Neuronal stem cell (in vitro differentiated cells): ENCODE data around the gene JAK1.
"Not testable (repeated sequence)": the region's sequence is repeated elsewhere in the genome, so short reads cannot be mapped to it uniquely, and the experiment has no call there.

Source experiments
- DNase-seq: peaks from one replicate; pipeline ENCODE4 v3.0.0-alpha.2; 2013; ENCODE audit warnings: low spot score
- H2AFZ ChIP-seq: one replicate; pipeline ENCODE4 v1.6.1; 2013; ENCODE audit warnings: mild to moderate bottlenecking, low read length, inconsistent platforms
- H2AK5ac ChIP-seq: 2 replicates; pipeline ENCODE4 v1.6.1; 2013; ENCODE audit warnings: low read depth, mild to moderate bottlenecking, inconsistent platforms, low read length, moderate library complexity, mixed read lengths
- H2BK120ac ChIP-seq: 2 replicates; pipeline ENCODE4 v1.6.1; 2013; ENCODE audit warnings: low read depth, mild to moderate bottlenecking, inconsistent platforms, low read length, moderate library complexity, mixed read lengths
- H2BK12ac ChIP-seq: one replicate; pipeline ENCODE4 v1.6.1; 2013; ENCODE audit warnings: low read length, inconsistent platforms
- H2BK15ac ChIP-seq: 2 replicates; pipeline ENCODE4 v1.6.1; 2013; ENCODE audit warnings: mild to moderate bottlenecking, low read length, inconsistent platforms, mixed read lengths
- H2BK5ac ChIP-seq: one replicate; pipeline ENCODE4 v1.6.1; 2013; ENCODE audit warnings: inconsistent platforms, mild to moderate bottlenecking, low read length, moderate library complexity
- H3K14ac ChIP-seq: one replicate; pipeline ENCODE4 v1.6.1; 2013; ENCODE audit warnings: low read length, inconsistent platforms
- H3K18ac ChIP-seq: 2 replicates; pipeline ENCODE4 v1.6.1; 2013; ENCODE audit warnings: low read length, inconsistent platforms
- H3K23ac ChIP-seq: 2 replicates; pipeline ENCODE4 v1.6.1; 2013; ENCODE audit warnings: low read depth, mild to moderate bottlenecking, mixed read lengths, low read length, inconsistent platforms; ENCODE audit not compliant: poor library complexity
- H3K27ac ChIP-seq: replicated peaks from 3 replicates; pipeline ENCODE4 v1.5.1; 2013; ENCODE audit warnings: low read length, inconsistent platforms
- H3K27me3 ChIP-seq, 3 experiments: 2 replicates each; pipeline ENCODE4 v1.6.1; 2013; ENCODE audit warnings: low read length in 3 of 3, mild to moderate bottlenecking in 2 of 3, inconsistent platforms in 1 of 3, low read depth in 1 of 3, mixed read lengths in 1 of 3, moderate library complexity in 1 of 3; ENCODE audit not compliant: control insufficient read depth in 3 of 3, insufficient read depth in 3 of 3
- H3K36me3 ChIP-seq, 2 donors: replicated peaks in 1 of 2; 2 replicates each; pipeline ENCODE4 v1.6.1; 2013; ENCODE audit warnings: low read length in 2 of 2; ENCODE audit not compliant: control insufficient read depth in 2 of 2, insufficient read depth in 2 of 2
- H3K4ac ChIP-seq: 2 replicates; pipeline ENCODE4 v1.6.1; 2013; ENCODE audit warnings: inconsistent platforms, mild to moderate bottlenecking, low read length, moderate library complexity
- H3K4me1 ChIP-seq, 2 donors: 1 replicate in 1 of 2; 2 replicates in 1 of 2; pipeline ENCODE4 v1.6.1; 2013; ENCODE audit warnings: low read length in 2 of 2, low read depth in 1 of 2; ENCODE audit not compliant: control insufficient read depth in 2 of 2, insufficient read depth in 1 of 2
- H3K4me2 ChIP-seq: one replicate; pipeline ENCODE4 v1.6.1; 2013; ENCODE audit warnings: mild to moderate bottlenecking, low read length, inconsistent platforms; ENCODE audit not compliant: insufficient read depth, poor library complexity, severe bottlenecking
- H3K4me3 ChIP-seq, 2 donors: 2 replicates each; pipeline ENCODE4 v1.5.1; 2013; ENCODE audit warnings: low read length in 2 of 2, mild to moderate bottlenecking in 2 of 2, inconsistent platforms in 1 of 2, moderate library complexity in 1 of 2
- H3K79me1 ChIP-seq: one replicate; pipeline ENCODE4 v1.6.1; 2013; ENCODE audit warnings: low read depth, mild to moderate bottlenecking, inconsistent platforms, low read length, moderate library complexity
- H3K9ac ChIP-seq: one replicate; pipeline ENCODE4 v1.6.1; 2013; ENCODE audit warnings: mild to moderate bottlenecking, low read depth, low read length, inconsistent platforms; ENCODE audit not compliant: poor library complexity
- H3K9me3 ChIP-seq, 2 donors: replicated peaks in 1 of 2; 2 replicates each; pipeline versions ENCODE3 to v1.6.1; 2013; ENCODE audit warnings: low read length in 2 of 2, mild to moderate bottlenecking in 2 of 2, inconsistent platforms in 1 of 2, low read depth in 1 of 2, mixed read lengths in 1 of 2, moderate library complexity in 1 of 2; ENCODE audit not compliant: control insufficient read depth in 2 of 2, insufficient read depth in 1 of 2
- H4K8ac ChIP-seq: one replicate; pipeline ENCODE4 v1.6.1; 2013; ENCODE audit warnings: low read depth, mild to moderate bottlenecking, inconsistent platforms, low read length, moderate library complexity
- H4K91ac ChIP-seq: one replicate; pipeline ENCODE4 v1.6.1; 2013; ENCODE audit warnings: low read length, low read depth, mild to moderate bottlenecking, inconsistent platforms; ENCODE audit not compliant: poor library complexity
- WGBS, 2 donors: extraction: QIAGEN DNeasy Blood & Tissue Kit; methylation state at CpG; one replicate each; pipeline ENCODE4 v1.1.7; 2013; ENCODE audit warnings: missing lambda C conversion rate in 2 of 2, mixed read lengths in 1 of 2; ENCODE audit not compliant: insufficient read length in 2 of 2, insufficient replicate concordance in 1 of 2; ENCODE audit errors: extremely low coverage in 2 of 2; 5-methylcytosine and 5-hydroxymethylcytosine counted together

The JAK1 gene

GRCh38 chr1:64920941-64921589 lies 45.3 kb downstream of the JAK1 start:
- no peak overlapping the region for H4K91ac ChIP-seq
- H3K14ac ChIP-seq = no peak overlapping the region
- no peaks in the 10 kb centered on the region for H3K36me3 ChIP-seq
- no peak overlapping the region for H2AFZ ChIP-seq
- H2BK15ac ChIP-seq = no peak overlapping the region
- H3K4me2 ChIP-seq = no peak overlapping the region
- no peak overlapping the region for H2AK5ac ChIP-seq
- H2BK120ac ChIP-seq = no peak overlapping the region
- no peak overlapping the region for H2BK5ac ChIP-seq
- no peak overlapping the region for H3K4me3 ChIP-seq
- peaks cover 0 to 6% of the 10 kb centered on the region in 2 donors for H3K9me3 ChIP-seq
- no CpG with 5 or more reads among the region's 3 CpGs for WGBS, 2 donors
- no peak overlapping the region for H3K23ac ChIP-seq
- no peak overlapping the region for H3K4ac ChIP-seq
- H2BK12ac ChIP-seq = no peak overlapping the region
- H3K9ac ChIP-seq = no peak overlapping the region
- H3K4me1 ChIP-seq = no peaks in the 10 kb centered on the region
- no peaks in the 10 kb centered on the region for H3K79me1 ChIP-seq
- H3K27ac ChIP-seq = no peak overlapping the region
- no peak for DNase-seq
- no peak overlapping the region for H3K18ac ChIP-seq
- H4K8ac ChIP-seq = no peak overlapping the region
- H3K27me3 ChIP-seq = no peaks in the 10 kb centered on the region

DNA sequence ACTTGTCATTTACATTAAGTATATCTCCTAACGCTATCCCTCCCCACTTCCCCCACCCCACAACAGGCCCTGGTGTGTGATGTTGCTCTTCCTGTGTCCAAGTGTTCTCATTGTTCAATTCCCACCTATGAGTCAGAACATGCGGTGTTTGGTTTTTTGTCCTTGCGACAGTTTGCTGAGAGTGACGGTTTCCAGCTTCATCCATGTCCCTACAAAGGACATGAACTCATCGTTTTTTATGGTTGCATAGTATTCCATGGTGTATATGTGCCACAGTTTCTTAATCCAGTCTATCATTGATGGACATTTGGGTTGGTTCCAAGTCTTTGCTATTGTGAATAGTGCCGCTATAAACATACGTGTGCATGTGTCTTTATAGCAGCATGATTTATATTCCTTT lies 47.2 kb downstream of the JAK1 start:
- not testable (repeated sequence) for H3K9ac ChIP-seq, H3K9me3 ChIP-seq, H3K14ac ChIP-seq, H2BK5ac ChIP-seq, H3K4ac ChIP-seq, H3K23ac ChIP-seq, H3K4me1 ChIP-seq, H4K91ac ChIP-seq, H2BK12ac ChIP-seq, H2AFZ ChIP-seq, H3K4me3 ChIP-seq, H3K4me2 ChIP-seq, H3K79me1 ChIP-seq, H3K27me3 ChIP-seq, H2BK15ac ChIP-seq, H4K8ac ChIP-seq, H2AK5ac ChIP-seq, H3K36me3 ChIP-seq, DNase-seq, H3K27ac ChIP-seq, H2BK120ac ChIP-seq, H3K18ac ChIP-seq
- no CpG with 5 or more reads among the region's 7 CpGs for WGBS, 2 donors

DNA sequence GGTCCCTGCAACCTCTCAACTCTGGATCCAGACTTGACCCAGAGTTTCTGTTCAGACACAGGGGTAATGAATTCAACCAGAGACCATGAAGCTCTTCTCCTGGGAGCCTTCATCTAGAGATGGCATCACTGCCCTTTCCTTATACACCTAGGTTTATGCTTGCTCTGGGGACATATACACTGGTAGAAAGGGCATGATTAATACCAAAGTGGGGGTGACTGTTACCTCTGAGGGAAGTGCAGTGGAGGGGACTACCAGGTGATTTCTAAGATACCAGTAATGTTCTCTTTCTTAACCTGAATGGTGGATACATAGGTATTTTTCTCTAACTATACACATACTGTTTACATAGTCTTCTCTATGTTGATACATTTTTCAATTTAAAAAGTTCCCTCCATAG lies 48.4 kb downstream of the JAK1 start:
- DNase-seq = no peak
- Histone ChIP-seq H2AK5ac (no peak overlapping the region), H3K36me3 (no peaks in the 10 kb centered on the region), H2BK12ac (no peak overlapping the region), H4K8ac (no peak overlapping the region), H3K9ac (no peak overlapping the region), H3K18ac (no peak overlapping the region), H3K9me3 (peaks cover 0 to 6% of the 10 kb centered on the region in 2 donors), H3K4ac (no peak overlapping the region), H3K27ac (no peak overlapping the region), H4K91ac (no peak overlapping the region), H3K4me2 (no peak overlapping the region), H3K4me1 (no peaks in the 10 kb centered on the region), H3K4me3 (no peak overlapping the region), H3K14ac (no peak overlapping the region), H2BK120ac (no peak overlapping the region), H2AFZ (no peak overlapping the region), H3K23ac (no peak overlapping the region), H3K27me3 (no peaks in the 10 kb centered on the region), H2BK15ac (no peak overlapping the region), H2BK5ac (no peak overlapping the region), H3K79me1 (no peaks in the 10 kb centered on the region)

DNA sequence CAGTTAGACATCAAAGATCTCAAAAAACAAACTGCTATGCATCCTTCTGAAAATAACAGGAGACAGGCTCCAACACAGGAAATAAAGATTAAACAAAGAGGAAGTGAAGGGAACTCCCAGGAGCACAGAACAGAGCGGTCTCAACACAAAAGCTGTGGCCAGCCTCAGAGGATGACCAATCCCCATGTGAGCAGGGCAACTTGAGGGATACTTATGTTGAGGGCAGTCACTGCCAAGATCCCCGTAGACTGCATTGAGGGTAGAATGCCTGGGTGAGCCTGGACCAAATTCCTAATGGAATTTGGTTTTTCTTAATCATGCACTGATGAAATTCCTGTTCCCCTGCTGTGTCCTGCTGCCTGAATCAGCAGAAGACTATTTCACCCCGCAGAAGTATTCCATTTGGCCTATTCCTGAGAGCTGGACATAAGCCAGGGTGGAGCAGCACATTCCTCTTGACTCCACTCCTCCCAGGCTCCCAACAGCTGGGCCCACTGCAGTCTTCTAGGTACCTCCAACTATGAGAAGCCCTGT lies 49.0 kb downstream of the JAK1 start:
- Histone ChIP-seq H3K14ac (no peak overlapping the region), H3K36me3 (no peaks in the 10 kb centered on the region), H3K23ac (no peak overlapping the region), H2BK15ac (no peak overlapping the region), H2AFZ (no peak overlapping the region), H3K4me1 (no peaks in the 10 kb centered on the region), H4K91ac (no peak overlapping the region), H2BK120ac (no peak overlapping the region), H4K8ac (no peak overlapping the region), H3K9ac (no peak overlapping the region), H3K9me3 (peaks cover 0 to 6% of the 10 kb centered on the region in 2 donors), H3K79me1 (no peaks in the 10 kb centered on the region), H3K4me3 (no peak overlapping the region), H2AK5ac (no peak overlapping the region), H3K27ac (no peak overlapping the region), H3K27me3 (no peaks in the 10 kb centered on the region), H3K18ac (no peak overlapping the region), H2BK5ac (no peak overlapping the region), H3K4ac (no peak overlapping the region), H3K4me2 (no peak overlapping the region), H2BK12ac (no peak overlapping the region)
- no peak for DNase-seq
- WGBS, 2 donors = no CpG with 5 or more reads among the region's 3 CpGs
